Endodermal cell (in vitro differentiated cells): ENCODE data around the gene MGAT3. TPM values are rescaled to one million over a fixed set of nuclear protein-coding genes. Genes with fewer than 3 reads are reported as not detected.

ENCODE experiments used
- DNase-seq: peaks from one replicate; pipeline ENCODE4 v3.0.0-alpha.2; 2017
- H3K27ac ChIP-seq: 2 replicates; pipeline ENCODE4 v1.5.1; 2013; ENCODE audit warnings: mild to moderate bottlenecking, low read depth, low read length, moderate library complexity
- H3K27me3 ChIP-seq: 2 replicates; pipeline ENCODE4 v1.6.1; 2013; ENCODE audit warnings: mild to moderate bottlenecking, low read length, moderate library complexity; ENCODE audit not compliant: insufficient read depth, control insufficient read depth, poor library complexity, severe bottlenecking
- H3K36me3 ChIP-seq: 2 replicates; pipeline ENCODE4 v1.7.0; 2013; ENCODE audit warnings: mild to moderate bottlenecking, low read length, moderate library complexity; ENCODE audit not compliant: control insufficient read depth, insufficient read depth
- H3K4me1 ChIP-seq: one replicate; pipeline ENCODE4 v1.7.0; 2013; ENCODE audit warnings: low read length; ENCODE audit not compliant: control insufficient read depth, insufficient read depth
- H3K4me3 ChIP-seq: 2 replicates; pipeline ENCODE4 v1.5.1; 2013; ENCODE audit warnings: mild to moderate bottlenecking, low read length, moderate library complexity
- H3K9ac ChIP-seq: 2 replicates; pipeline ENCODE4 v1.6.1; 2013; ENCODE audit warnings: mild to moderate bottlenecking, low read length, moderate library complexity; ENCODE audit not compliant: poor library complexity, severe bottlenecking; ENCODE audit errors: extremely low read depth
- H3K9me3 ChIP-seq: 2 replicates; pipeline ENCODE4 v1.6.1; 2013; ENCODE audit warnings: mild to moderate bottlenecking, low read length, moderate library complexity; ENCODE audit not compliant: control insufficient read depth
- H3K27ac Mint-ChIP-seq: 2 replicates; pipeline ENCODE4 v1.8.0; 2020; ENCODE audit warnings: mixed read lengths
- H3K27me3 Mint-ChIP-seq: 2 replicates; pipeline ENCODE4 v1.8.0; 2021; ENCODE audit warnings: mild to moderate bottlenecking, mixed read lengths; ENCODE audit not compliant: insufficient read depth
- H3K36me3 Mint-ChIP-seq: 2 replicates; pipeline ENCODE4 v1.8.0; 2020; ENCODE audit warnings: low read depth, mixed read lengths
- H3K4me1 Mint-ChIP-seq: 2 replicates; pipeline ENCODE4 v1.8.0; 2020; ENCODE audit warnings: mixed read lengths
- H3K4me3 Mint-ChIP-seq: 2 replicates; pipeline ENCODE4 v1.8.0; 2020; ENCODE audit warnings: mild to moderate bottlenecking, moderate library complexity, mixed read lengths
- H3K9me3 Mint-ChIP-seq: 2 replicates; pipeline ENCODE4 v1.8.0; 2020; ENCODE audit warnings: mild to moderate bottlenecking, mixed read lengths
- CTCF ChIP-seq: fragments of 200-600 bp; sonication (generic); conservative IDR thresholded peaks from 2 replicates; pipeline ENCODE4 v1.5.0; 2021; ENCODE audit warnings: antibody characterized with exemption, mild to moderate bottlenecking
- WGBS, 2 experiments: methylation state at CpG; one replicate each; pipeline versions ENCODE4 v1.1.5 to v1.1.7; 2013; ENCODE audit warnings: missing lambda C conversion rate in 2 of 2, mixed read lengths in 1 of 2; ENCODE audit not compliant: insufficient coverage in 1 of 2, insufficient read length in 1 of 2; 5-methylcytosine and 5-hydroxymethylcytosine counted together
- total RNA-seq, 2 donors: library from RNA; stranded (reverse); fragmentation: NEBNext Ultra II Directional in 1 of 2; extraction: Animal tissue kit (Norgen Biotek cat#: 25700) in 1 of 2; gene quantifications; 2 replicates in 1 of 2; 3 replicates in 1 of 2; pipeline ENCODE4 v1.2.1, GENCODE V29; 2021

Gene MGAT3
- total RNA-seq, 2 donors from 2014 or later, result 9.0 to 16.7 TPM

DNA sequence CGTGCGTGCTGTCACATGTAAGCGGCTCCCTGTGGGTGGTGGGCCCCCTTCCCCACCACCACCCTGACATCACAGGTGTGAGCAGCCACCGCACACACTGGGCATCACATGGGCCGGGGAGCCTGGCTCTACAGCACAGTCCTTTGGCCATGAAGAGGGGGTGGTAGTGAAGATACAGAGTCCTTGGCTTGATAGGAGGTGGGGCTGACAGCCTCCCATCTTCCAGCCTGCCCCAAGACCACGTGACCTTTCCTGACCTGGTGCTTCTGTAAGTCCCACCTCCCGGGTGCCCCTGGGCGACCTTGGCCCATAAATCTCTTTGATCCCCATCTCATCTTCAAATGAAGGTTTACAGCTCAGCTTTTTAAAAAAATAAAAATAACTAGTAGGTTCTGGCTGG lies 21.2 kb upstream of the MGAT3 start:
- Mint-ChIP-seq H3K4me3 (no peak overlapping the region), H3K4me1 (peaks cover 1% of the 10 kb centered on the region), H3K27me3 (peaks cover 12% of the 10 kb centered on the region), H3K9me3 (no peaks in the 10 kb centered on the region), H3K27ac (no peak overlapping the region), H3K36me3 (peaks cover 11% of the 10 kb centered on the region)
- DNase-seq, result no peak
- no peaks in the 10 kb centered on the region for H3K9me3 ChIP-seq
- no peak overlapping the region for H3K9ac ChIP-seq
- no peak for TF ChIP-seq CTCF
- 93% methylated on average over 8 of the region's 8 CpGs; no CpG with 5 or more reads in 1 of the 2 experiments for WGBS, 2 experiments
- peaks cover 6% of the 10 kb centered on the region for H3K36me3 ChIP-seq
- H3K27me3 ChIP-seq, result no peaks in the 10 kb centered on the region
- H3K4me3 ChIP-seq, result no peak overlapping the region
- H3K27ac ChIP-seq, result no peak overlapping the region
- H3K4me1 ChIP-seq, result no peaks in the 10 kb centered on the region

GRCh38 chr22:39437791-39438704 lies 18.8 kb upstream of the MGAT3 start:
- H3K27ac ChIP-seq, result no peak overlapping the region
- peaks cover 12% of the 10 kb centered on the region for H3K27me3 Mint-ChIP-seq
- no peak for TF ChIP-seq CTCF
- H3K36me3 Mint-ChIP-seq, result no peaks in the 10 kb centered on the region
- no peak overlapping the region for H3K4me3 ChIP-seq
- H3K4me3 Mint-ChIP-seq, result no peak overlapping the region
- no peaks in the 10 kb centered on the region for H3K36me3 ChIP-seq
- H3K4me1 ChIP-seq, result no peaks in the 10 kb centered on the region
- H3K27ac Mint-ChIP-seq, result no peak overlapping the region
- H3K9ac ChIP-seq, result no peak overlapping the region
- H3K4me1 Mint-ChIP-seq, result peaks cover 1% of the 10 kb centered on the region
- H3K9me3 Mint-ChIP-seq, result no peaks in the 10 kb centered on the region
- no peaks in the 10 kb centered on the region for H3K27me3 ChIP-seq
- no peaks in the 10 kb centered on the region for H3K9me3 ChIP-seq
- DNase-seq, result no peak
- 76 to 78% methylated on average over 14 to 16 of the region's 16 CpGs for WGBS, 2 experiments

- Mint-ChIP-seq H3K4me1 (peaks cover 1% of the 10 kb centered on the region), H3K9me3 (no peaks in the 10 kb centered on the region), H3K27ac (no peak overlapping the region), H3K36me3 (no peaks in the 10 kb centered on the region), H3K4me3 (no peak overlapping the region), H3K27me3 (peaks cover 12% of the 10 kb centered on the region)
- H3K9me3 ChIP-seq, result no peaks in the 10 kb centered on the region
- 94 to 97% methylated on average over 8 of the region's 8 CpGs for WGBS, 2 experiments
- H3K27me3 ChIP-seq, result no peaks in the 10 kb centered on the region
- TF ChIP-seq CTCF, result no peak
- H3K4me1 ChIP-seq, result no peaks in the 10 kb centered on the region
- no peak for DNase-seq
- H3K36me3 ChIP-seq, result no peaks in the 10 kb centered on the region
- H3K4me3 ChIP-seq, result no peak overlapping the region
- no peak overlapping the region for H3K27ac ChIP-seq
- H3K9ac ChIP-seq, result no peak overlapping the region
Observed at GRCh38 chr22:39439170-39439569, 17.6 kb upstream of the MGAT3 start.
